Measurements from ENCODE around the gene ZDHHC14.

- TF ChIP-seq CTCF (conservative IDR thresholded peaks at IDR 0.05; ENCODE audit: low read depth, low read length) (no peak), EZH2phosphoT487 (IDR thresholded peaks at IDR 0.05; ENCODE audit: borderline replicate concordance, low read length) (no peak), EZH2 (IDR thresholded peaks at IDR 0.05; ENCODE audit: low read length, unreplicated experiment) (no peak)
Observed at GRCh38 chr6:157517601-157518359, 136.8 kb downstream of the ZDHHC14 start.

Measured in PC-3 (cell line).